ENCODE results near the gene OR8J1. TPM values are rescaled to one million over a fixed set of nuclear protein-coding genes. Genes with fewer than 3 reads are reported as not detected.
"Not testable (repeated sequence)": the region's sequence is repeated elsewhere in the genome, so short reads cannot be mapped to it uniquely, and the experiment has no call there.

OR8J1 gene
- total RNA-seq, 1 donor from 2014 or later, result not detected

GRCh38 chr11:56396047-56396446 lies 42.0 kb downstream of the OR8J1 start:
- Histone ChIP-seq H3K4me3 (ENCODE audit: low read length in 3 of 3) (no peak overlapping the region), H3K4me1 (ENCODE audit: control insufficient read depth in 3 of 3, insufficient read depth in 3 of 3, low read length in 3 of 3) (no peaks in the 10 kb centered on the region), H3K9me3 (ENCODE audit: control insufficient read depth in 3 of 3, low read length in 3 of 3) (no peaks in the 10 kb centered on the region), H3K27ac (ENCODE audit: low read depth, low read length) (no peak overlapping the region), H3K27me3 (ENCODE audit: control insufficient read depth in 3 of 3, insufficient read depth in 3 of 3, low read length in 3 of 3) (no peaks in the 10 kb centered on the region), H3K36me3 (ENCODE audit: control insufficient read depth in 3 of 3, insufficient read depth in 3 of 3, low read length in 3 of 3) (no peaks in the 10 kb centered on the region), H3K9ac (ENCODE audit: low read depth in 1 of 3, low read length in 3 of 3) (no peak overlapping the region)

- not testable (repeated sequence) for H3K27ac ChIP-seq (ENCODE audit: low read depth, low read length); H3K4me1 ChIP-seq (ENCODE audit: control insufficient read depth in 3 of 3, insufficient read depth in 3 of 3, low read length in 3 of 3); H3K4me3 ChIP-seq (ENCODE audit: low read length in 3 of 3); H3K9me3 ChIP-seq (ENCODE audit: control insufficient read depth in 3 of 3, low read length in 3 of 3); H3K36me3 ChIP-seq (ENCODE audit: control insufficient read depth in 3 of 3, insufficient read depth in 3 of 3, low read length in 3 of 3); H3K27me3 ChIP-seq (ENCODE audit: control insufficient read depth in 3 of 3, insufficient read depth in 3 of 3, low read length in 3 of 3); H3K9ac ChIP-seq (ENCODE audit: low read depth in 1 of 3, low read length in 3 of 3)
Measured at GRCh38 chr11:56401858-56402461, 47.9 kb downstream of the OR8J1 start.

DNA sequence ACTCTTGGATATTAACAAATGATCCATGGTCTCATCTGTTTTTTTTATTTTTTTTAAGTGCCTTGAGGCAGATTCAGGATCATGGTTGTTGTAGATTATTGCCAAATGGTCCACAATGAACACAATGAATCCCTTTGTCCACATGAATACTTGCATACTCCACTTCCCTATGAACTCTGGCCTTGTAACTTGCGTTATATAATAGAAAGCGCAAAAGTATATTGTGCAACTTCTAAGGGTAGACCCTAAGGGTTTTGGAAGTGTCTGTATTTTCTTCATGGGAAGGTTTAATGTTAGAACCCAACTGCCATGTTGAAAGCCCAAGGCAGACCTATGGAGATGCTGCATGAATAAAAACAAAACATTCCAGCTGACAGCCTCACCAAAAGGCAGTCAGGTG lies 50.3 kb downstream of the OR8J1 start:
- Histone ChIP-seq H3K9me3 (ENCODE audit: control insufficient read depth in 3 of 3, low read length in 3 of 3) (no peaks in the 10 kb centered on the region), H3K4me1 (ENCODE audit: control insufficient read depth in 3 of 3, insufficient read depth in 3 of 3, low read length in 3 of 3) (no peaks in the 10 kb centered on the region), H3K27ac (ENCODE audit: low read depth, low read length) (no peak overlapping the region), H3K27me3 (ENCODE audit: control insufficient read depth in 3 of 3, insufficient read depth in 3 of 3, low read length in 3 of 3) (no peaks in the 10 kb centered on the region), H3K36me3 (ENCODE audit: control insufficient read depth in 3 of 3, insufficient read depth in 3 of 3, low read length in 3 of 3) (no peaks in the 10 kb centered on the region), H3K9ac (ENCODE audit: low read depth in 1 of 3, low read length in 3 of 3) (no peak overlapping the region), H3K4me3 (ENCODE audit: low read length in 3 of 3) (no peak overlapping the region)

- no peaks in the 10 kb centered on the region for H3K4me1 ChIP-seq (ENCODE audit: control insufficient read depth in 3 of 3, insufficient read depth in 3 of 3, low read length in 3 of 3)
- H3K9me3 ChIP-seq (ENCODE audit: control insufficient read depth in 3 of 3, low read length in 3 of 3), result no peaks in the 10 kb centered on the region
- no peak overlapping the region for H3K9ac ChIP-seq (ENCODE audit: low read depth in 1 of 3, low read length in 3 of 3)
- no peak overlapping the region for H3K27ac ChIP-seq (ENCODE audit: low read depth, low read length)
- no peaks in the 10 kb centered on the region for H3K36me3 ChIP-seq (ENCODE audit: control insufficient read depth in 3 of 3, insufficient read depth in 3 of 3, low read length in 3 of 3)
- no peaks in the 10 kb centered on the region for H3K27me3 ChIP-seq (ENCODE audit: control insufficient read depth in 3 of 3, insufficient read depth in 3 of 3, low read length in 3 of 3)
- H3K4me3 ChIP-seq (ENCODE audit: low read length in 3 of 3), result no peak overlapping the region
Measured at GRCh38 chr11:56410801-56411200, 56.7 kb downstream of the OR8J1 start.

Other genes starting within 250 kb of the OR8J1 start
- gene OR8H3, start 231.9 kb upstream of the OR8J1 start, total RNA-seq, result not detected
- not detected for gene OR8J3, start 214.1 kb upstream of the OR8J1 start, total RNA-seq
- gene OR8K5, start 194.0 kb upstream of the OR8J1 start, total RNA-seq, result not detected
- gene OR5J2, start 177.7 kb upstream of the OR8J1 start, total RNA-seq, result not detected
- not detected for gene OR5T2, start 120.0 kb upstream of the OR8J1 start, total RNA-seq
- gene OR5T3, start 102.0 kb upstream of the OR8J1 start, total RNA-seq, result not detected
- not detected for gene OR5T1, start 80.1 kb upstream of the OR8J1 start, total RNA-seq
- not detected for gene OR8H1, start 62.0 kb upstream of the OR8J1 start, total RNA-seq
- not detected for gene OR8K3, start 39.1 kb upstream of the OR8J1 start, total RNA-seq
- not detected for gene OR8K1, start 8.3 kb upstream of the OR8J1 start, total RNA-seq
- not detected for gene OR8U1, start 21.3 kb downstream of the OR8J1 start, total RNA-seq
- gene OR5AL1, start 58.4 kb downstream of the OR8J1 start, total RNA-seq, result not detected
- not detected for gene OR5M3, start 119.1 kb downstream of the OR8J1 start, total RNA-seq
- not detected for gene OR5M8, start 137.1 kb downstream of the OR8J1 start, total RNA-seq
- not detected for gene OR5M11, start 189.0 kb downstream of the OR8J1 start, total RNA-seq
- not detected for gene OR5M10, start 223.4 kb downstream of the OR8J1 start, total RNA-seq